Calu3 (cell line): ENCODE results near the gene MRPL41. TPM values are rescaled to one million over a fixed set of nuclear protein-coding genes. Genes with fewer than 3 reads are reported as not detected.

ENCODE experiments used
- BruUV-seq: library from RNA; stranded (reverse); fragments of 400-500 nt; replicated peaks from 2 replicates; lab custom pipeline; 2021; lab: Mats Ljungman, UMichigan
- CTCF ChIA-PET: fragments of 300-600 bp; sonication (Branson Sonifier 250); formaldehyde crosslinking; loops from one replicate; lab custom pipeline; 2022; ENCODE audit warnings: antibody characterized with exemption; lab: Charles Lee
- DNase-seq: peaks from one replicate; pipeline ENCODE4 v3.0.0; 2022
- H3K27ac Mint-ChIP-seq: one replicate; pipeline ENCODE4 v1.8.0; 2022; ENCODE audit warnings: mixed read lengths; ENCODE audit not compliant: unreplicated experiment
- H3K27me3 Mint-ChIP-seq: one replicate; pipeline ENCODE4 v1.8.0; 2022; ENCODE audit warnings: mixed read lengths; ENCODE audit not compliant: unreplicated experiment
- H3K36me3 Mint-ChIP-seq: one replicate; pipeline ENCODE4 v1.8.0; 2022; ENCODE audit warnings: mild to moderate bottlenecking, moderate library complexity, mixed read lengths; ENCODE audit not compliant: insufficient read depth, unreplicated experiment
- H3K4me1 Mint-ChIP-seq: one replicate; pipeline ENCODE4 v1.8.0; 2022; ENCODE audit warnings: mild to moderate bottlenecking, low read depth, mixed read lengths; ENCODE audit not compliant: unreplicated experiment
- H3K4me3 Mint-ChIP-seq: one replicate; pipeline ENCODE4 v1.8.0; 2022; ENCODE audit warnings: mild to moderate bottlenecking, low read depth, moderate library complexity, mixed read lengths; ENCODE audit not compliant: unreplicated experiment
- H3K9me3 Mint-ChIP-seq: one replicate; pipeline ENCODE4 v1.8.0; 2022; ENCODE audit warnings: low read depth, mixed read lengths; ENCODE audit not compliant: unreplicated experiment
- intact Hi-C: fragments of 100-400 bp; cut with micrococcal nuclease; formaldehyde crosslinking; loops from one replicate; pipeline ENCODE4 v1.10.0; 2022; ENCODE audit not compliant: unreplicated experiment
- total RNA-seq: library from RNA; stranded (reverse); gene quantifications from 2 replicates; pipeline ENCODE4 v1.2.3, GENCODE V29; 2022
- TF ChIP-seq, protein P1 (sequence below): fragments of 200-600 bp; IDR thresholded peaks from one replicate; pipeline ENCODE4 v1.8.0; 2022; ENCODE audit warnings: antibody characterized with exemption; ENCODE audit not compliant: unreplicated experiment

Gene MRPL41
- total RNA-seq, 1 experiment from 2014 or later: 27.6 TPM

DNA sequence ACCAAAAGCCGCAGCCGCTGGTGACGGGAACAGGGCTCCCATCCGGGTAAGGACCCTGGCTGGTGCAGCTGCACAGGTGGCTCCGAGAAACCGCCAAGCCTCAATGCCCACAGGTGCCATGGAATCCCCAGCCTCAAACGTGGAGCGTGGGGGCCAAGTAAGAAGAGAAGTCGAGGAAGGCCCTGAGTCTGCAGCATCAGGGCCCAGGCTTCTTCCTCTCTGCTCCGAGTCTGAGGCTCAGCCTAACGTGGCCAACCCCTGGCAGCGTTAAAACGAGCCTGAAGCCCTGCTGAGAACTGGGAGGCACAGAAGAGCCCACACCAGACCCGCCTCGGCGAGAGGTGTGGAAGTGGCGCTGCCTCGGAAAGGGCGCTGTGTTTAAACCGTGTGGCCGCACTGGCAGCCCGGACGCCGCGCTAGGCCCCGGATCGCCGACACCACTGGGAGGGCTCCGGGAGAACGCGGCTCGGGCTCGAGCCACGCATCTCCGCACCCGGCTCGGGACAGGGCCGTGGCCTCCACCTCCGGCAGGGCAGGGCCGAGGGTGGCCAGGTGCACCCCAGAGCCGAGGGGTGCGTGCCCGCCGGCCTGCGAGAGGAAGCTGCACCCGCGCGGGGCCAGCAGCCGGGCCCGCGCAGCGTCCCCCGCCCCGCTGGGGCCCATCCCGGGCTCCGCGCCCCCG lies 37.9 kb downstream of the MRPL41 start:
- no peak for DNase-seq
- CTCF ChIA-PET: no interaction called here
- Mint-ChIP-seq H3K36me3 (peaks cover 38% of the 10 kb centered on the region), H3K9me3 (no peaks in the 10 kb centered on the region), H3K27me3 (no peaks in the 10 kb centered on the region), H3K27ac (no peak overlapping the region), H3K4me1 (peaks cover 7% of the 10 kb centered on the region), H3K4me3 (peak overlapping the region; percentile 70)
- TF ChIP-seq, protein P1, sequence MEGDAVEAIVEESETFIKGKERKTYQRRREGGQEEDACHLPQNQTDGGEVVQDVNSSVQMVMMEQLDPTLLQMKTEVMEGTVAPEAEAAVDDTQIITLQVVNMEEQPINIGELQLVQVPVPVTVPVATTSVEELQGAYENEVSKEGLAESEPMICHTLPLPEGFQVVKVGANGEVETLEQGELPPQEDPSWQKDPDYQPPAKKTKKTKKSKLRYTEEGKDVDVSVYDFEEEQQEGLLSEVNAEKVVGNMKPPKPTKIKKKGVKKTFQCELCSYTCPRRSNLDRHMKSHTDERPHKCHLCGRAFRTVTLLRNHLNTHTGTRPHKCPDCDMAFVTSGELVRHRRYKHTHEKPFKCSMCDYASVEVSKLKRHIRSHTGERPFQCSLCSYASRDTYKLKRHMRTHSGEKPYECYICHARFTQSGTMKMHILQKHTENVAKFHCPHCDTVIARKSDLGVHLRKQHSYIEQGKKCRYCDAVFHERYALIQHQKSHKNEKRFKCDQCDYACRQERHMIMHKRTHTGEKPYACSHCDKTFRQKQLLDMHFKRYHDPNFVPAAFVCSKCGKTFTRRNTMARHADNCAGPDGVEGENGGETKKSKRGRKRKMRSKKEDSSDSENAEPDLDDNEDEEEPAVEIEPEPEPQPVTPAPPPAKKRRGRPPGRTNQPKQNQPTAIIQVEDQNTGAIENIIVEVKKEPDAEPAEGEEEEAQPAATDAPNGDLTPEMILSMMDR: no peak
- BruUV-seq: no TSS peak
- intact Hi-C loops: no loop called here

DNA sequence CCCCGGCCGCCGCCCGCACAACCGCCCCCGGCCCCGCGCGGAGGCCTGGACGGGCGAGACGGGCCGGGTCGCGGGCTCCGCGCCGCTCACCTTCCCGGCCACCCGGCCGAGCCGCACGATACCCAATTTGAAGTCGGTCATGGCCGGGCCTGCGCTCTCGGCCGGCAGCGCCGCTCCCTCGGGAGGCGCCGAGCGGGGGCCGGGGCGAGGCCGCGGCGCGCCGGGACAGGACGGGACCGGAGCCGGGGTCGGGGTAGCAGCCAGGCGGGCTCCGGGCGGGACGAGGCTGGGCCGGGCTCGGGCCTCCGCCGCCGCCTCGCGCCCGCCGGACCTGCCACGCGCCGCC lies 38.4 kb downstream of the MRPL41 start:
- no peaks in the 10 kb centered on the region for H3K27me3 Mint-ChIP-seq
- BruUV-seq: no TSS peak
- intact Hi-C loops: no loop called here
- peaks cover 7% of the 10 kb centered on the region for H3K4me1 Mint-ChIP-seq
- TF ChIP-seq, protein P1: no peak
- H3K9me3 Mint-ChIP-seq: no peaks in the 10 kb centered on the region
- H3K27ac Mint-ChIP-seq: no peak overlapping the region
- H3K36me3 Mint-ChIP-seq: peaks cover 38% of the 10 kb centered on the region
- H3K4me3 Mint-ChIP-seq: peak overlapping the region; percentile 74
- DNase-seq: no peak
- CTCF ChIA-PET: no interaction called here

DNA sequence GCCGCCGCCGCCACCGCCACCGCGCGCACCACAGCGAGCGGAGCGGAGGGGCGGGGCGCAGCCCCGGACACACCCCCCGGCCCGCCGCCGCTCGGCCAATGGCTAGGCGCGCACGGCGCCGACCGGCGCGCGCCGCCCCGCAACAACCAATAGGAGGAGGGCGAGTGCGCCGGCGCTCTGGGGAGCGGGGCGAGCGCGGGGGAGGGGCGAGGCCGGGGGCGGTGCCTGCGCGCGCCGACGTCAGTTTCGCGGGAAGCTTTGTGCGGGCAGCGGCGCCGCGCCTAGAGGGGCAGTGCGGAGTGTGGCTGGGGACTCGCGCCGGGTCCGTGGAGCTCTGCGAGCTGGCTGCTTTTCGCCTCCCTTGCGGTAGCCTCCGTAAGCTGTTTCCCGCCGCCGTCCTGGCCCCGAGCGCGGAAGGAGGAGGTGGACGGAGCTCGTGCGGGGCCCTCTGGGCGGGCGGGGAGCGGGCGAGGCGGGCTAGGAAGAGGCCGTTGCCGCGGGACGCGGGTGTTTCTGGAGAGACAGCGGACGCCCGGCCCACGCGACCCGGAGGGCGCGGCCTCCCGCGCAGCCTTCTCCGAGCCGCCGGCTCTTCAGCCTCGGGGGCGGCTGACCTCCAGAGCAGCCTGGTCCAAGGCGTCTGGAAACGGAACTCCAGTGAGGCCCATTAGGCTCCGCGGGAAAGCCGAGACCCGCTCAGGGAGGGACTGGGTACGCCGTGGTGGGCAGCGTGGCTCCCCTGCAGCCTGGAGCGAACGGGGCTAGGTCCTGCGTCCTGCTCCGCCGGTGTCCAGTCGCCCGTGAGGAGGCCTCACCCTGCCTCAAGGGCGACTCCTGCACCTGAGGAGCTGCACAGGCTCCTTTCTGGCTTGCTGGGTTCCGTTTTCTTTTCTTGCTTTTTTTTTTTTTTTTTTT lies 39.0 kb downstream of the MRPL41 start, which contains the start of gene ZMYND19:
Gene ZMYND19, minus strand, starts transcription at position 44 of the 915 bp plus-strand sequence. CDS start 249 bp downstream, outside the sequence.
- H3K4me1 Mint-ChIP-seq: peaks cover 7% of the 10 kb centered on the region
- peaks cover 38% of the 10 kb centered on the region for H3K36me3 Mint-ChIP-seq
- no peaks in the 10 kb centered on the region for H3K9me3 Mint-ChIP-seq
- no TSS peak for BruUV-seq
- DNase-seq: peak; percentile 89
- peak within 1 kb of the TSS; percentile 74 for H3K4me3 Mint-ChIP-seq
- intact Hi-C loops: no loop called here
- TF ChIP-seq, protein P1: no peak
- CTCF ChIA-PET: interaction anchor here (0.8 to 1.2 kb wide), 2 partner anchors 11 to 30 kb away, joined by 3 read pairs; no protein-coding TSS in a partner anchor
- no peaks in the 10 kb centered on the region for H3K27me3 Mint-ChIP-seq
- peak within 1 kb of the TSS; percentile 13 for H3K27ac Mint-ChIP-seq

DNA sequence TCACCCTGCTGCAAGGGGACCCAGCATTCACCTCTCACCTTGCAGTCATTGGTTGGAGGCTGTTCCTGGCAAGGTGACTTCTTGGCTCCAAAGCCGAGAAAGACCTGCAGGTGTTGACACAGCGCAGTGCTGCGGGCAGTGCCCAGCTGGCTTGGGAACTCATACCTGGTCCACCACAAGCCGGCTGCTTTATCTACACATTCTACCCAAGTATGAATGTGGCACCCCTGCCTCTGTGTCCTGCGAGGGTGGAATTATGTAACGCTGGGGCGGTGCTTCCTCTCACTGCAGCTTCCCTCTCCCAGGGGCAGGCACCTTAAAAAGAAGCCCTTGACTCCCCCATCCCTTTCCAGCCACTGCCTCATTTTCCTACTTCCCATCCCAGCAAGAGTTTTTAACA lies 41.1 kb downstream of the MRPL41 start:
- H3K4me3 Mint-ChIP-seq: no peak overlapping the region
- no peaks in the 10 kb centered on the region for H3K27me3 Mint-ChIP-seq
- no peaks in the 10 kb centered on the region for H3K9me3 Mint-ChIP-seq
- no peak overlapping the region for H3K27ac Mint-ChIP-seq
- H3K4me1 Mint-ChIP-seq: peaks cover 5% of the 10 kb centered on the region
- BruUV-seq: no TSS peak
- no peak for DNase-seq
- intact Hi-C loops: no loop called here
- CTCF ChIA-PET: no interaction called here
- peaks cover 28% of the 10 kb centered on the region for H3K36me3 Mint-ChIP-seq
- TF ChIP-seq, protein P1: no peak
